Liver (tissue), 9 donors: ENCODE results near the gene TRAPPC12. TPM values are rescaled to one million over a fixed set of nuclear protein-coding genes. Genes with fewer than 3 reads are reported as not detected.

ENCODE experiments used
- DNase-seq: peaks from one replicate; pipeline ENCODE4 v3.0.0-alpha.2; 2017; ENCODE audit warnings: low spot score
- H3K27ac ChIP-seq, 2 donors: one replicate each; pipeline ENCODE4 v1.7.0; 2013; ENCODE audit warnings: inconsistent platforms in 2 of 2, low read length in 2 of 2, control low read depth in 1 of 2, low read depth in 1 of 2, mild to moderate bottlenecking in 1 of 2
- H3K27me3 ChIP-seq, 4 donors: one replicate each; pipeline versions ENCODE4 v1.6.1 to v1.7.0; 2013; ENCODE audit warnings: low read length in 3 of 4, inconsistent platforms in 1 of 4, mild to moderate bottlenecking in 1 of 4, moderate library complexity in 1 of 4; ENCODE audit not compliant: control insufficient read depth in 4 of 4, insufficient read depth in 4 of 4
- H3K36me3 ChIP-seq, 4 donors: one replicate each; pipeline versions ENCODE4 v1.6.1 to v1.7.0; 2013; ENCODE audit warnings: low read length in 3 of 4, mild to moderate bottlenecking in 3 of 4, low read depth in 1 of 4, moderate library complexity in 1 of 4; ENCODE audit not compliant: control insufficient read depth in 4 of 4, insufficient read depth in 3 of 4
- H3K4me1 ChIP-seq, 4 donors: one replicate each; pipeline versions ENCODE4 v1.6.1 to v1.7.0; 2013; ENCODE audit warnings: low read length in 3 of 4, mild to moderate bottlenecking in 3 of 4, moderate library complexity in 1 of 4; ENCODE audit not compliant: control insufficient read depth in 4 of 4, insufficient read depth in 4 of 4
- H3K4me3 ChIP-seq, 3 donors: one replicate each; pipeline versions ENCODE4 v1.6.1 to v1.7.0; 2013; ENCODE audit warnings: low read length in 3 of 3, control low read depth in 1 of 3, low read depth in 1 of 3, mild to moderate bottlenecking in 1 of 3
- H3K9ac ChIP-seq, 2 donors: one replicate each; pipeline ENCODE4 v1.7.0; 2013; ENCODE audit warnings: low read length in 2 of 2, mild to moderate bottlenecking in 2 of 2, moderate library complexity in 2 of 2, control low read depth in 1 of 2, low read depth in 1 of 2
- H3K9me3 ChIP-seq, 4 donors: one replicate each; pipeline versions ENCODE4 v1.6.1 to v1.7.0; 2013; ENCODE audit warnings: low read length in 3 of 4; ENCODE audit not compliant: control insufficient read depth in 4 of 4
- CTCF ChIP-seq: fragments of 150-350 bp; IDR thresholded peaks from 2 replicates; pipeline ENCODE4 v1.5.1; 2017; ENCODE audit warnings: improper control_type of control experiment, low read depth, low read length; ENCODE audit not compliant: missing input control
- EGR1 ChIP-seq, 2 donors: IDR thresholded peaks; 2 replicates each; pipeline ENCODE4 v1.6.1; 2016 to 2018; ENCODE audit warnings: antibody characterized with exemption in 2 of 2, low read depth in 2 of 2
- FOXA1 ChIP-seq: IDR thresholded peaks from 2 replicates; pipeline ENCODE4 v1.6.1; 2016; ENCODE audit warnings: antibody characterized with exemption
- FOXA2 ChIP-seq: IDR thresholded peaks from 2 replicates; pipeline ENCODE4 v1.6.1; 2016; ENCODE audit warnings: antibody characterized with exemption
- GABPA ChIP-seq, 2 donors: IDR thresholded peaks in 1 of 2; conservative IDR thresholded peaks in 1 of 2; 2 replicates each; pipeline ENCODE4 v1.6.1; 2016; ENCODE audit warnings: antibody characterized with exemption in 2 of 2, mild to moderate bottlenecking in 1 of 2, moderate library complexity in 1 of 2
- HNF4A ChIP-seq, 2 donors: conservative IDR thresholded peaks; 2 replicates each; pipeline ENCODE4 v1.6.1; 2016; ENCODE audit warnings: antibody characterized with exemption in 2 of 2, mild to moderate bottlenecking in 2 of 2
- HNF4G ChIP-seq: IDR thresholded peaks from 2 replicates; pipeline ENCODE4 v1.6.1; 2016; ENCODE audit warnings: antibody characterized with exemption
- JUND ChIP-seq, 2 donors: IDR thresholded peaks; 2 replicates each; pipeline ENCODE4 v1.6.1; 2016; ENCODE audit warnings: antibody characterized with exemption in 2 of 2
- NR2F2 ChIP-seq: IDR thresholded peaks from 2 replicates; pipeline ENCODE4 v1.6.1; 2016; ENCODE audit warnings: antibody characterized with exemption
- RAD21 ChIP-seq, 2 donors: IDR thresholded peaks; 2 replicates each; pipeline ENCODE4 v1.6.1; 2016; ENCODE audit warnings: antibody characterized with exemption in 2 of 2, mild to moderate bottlenecking in 2 of 2
- REST ChIP-seq: IDR thresholded peaks from 2 replicates; pipeline ENCODE4 v1.6.1; 2016; ENCODE audit warnings: antibody characterized with exemption, mild to moderate bottlenecking
- RXRA ChIP-seq, 2 donors: IDR thresholded peaks; 2 replicates each; pipeline ENCODE4 v1.6.1; 2017 to 2018; ENCODE audit warnings: antibody characterized with exemption in 2 of 2, mild to moderate bottlenecking in 1 of 2
- SP1 ChIP-seq: IDR thresholded peaks from 2 replicates; pipeline ENCODE4 v1.6.1; 2018; ENCODE audit warnings: antibody characterized with exemption, mild to moderate bottlenecking
- TAF1 ChIP-seq: conservative IDR thresholded peaks from 2 replicates; pipeline ENCODE4 v1.6.1; 2016; ENCODE audit warnings: antibody characterized with exemption, mild to moderate bottlenecking
- YY1 ChIP-seq: IDR thresholded peaks from 2 replicates; pipeline ENCODE4 v1.6.1; 2016; ENCODE audit warnings: antibody characterized with exemption, mild to moderate bottlenecking
- WGBS: extraction: QIAGEN DNeasy Blood & Tissue Kit; methylation state at CpG from one replicate; pipeline ENCODE4 v1.1.7; 2013; 5-methylcytosine and 5-hydroxymethylcytosine counted together
- polyA plus RNA-seq, 2 donors: library from polyadenylated mRNA; stranded (reverse) in 1 of 2; unstranded in 1 of 2; fragments of 200-250 nt in 1 of 2; fragments of >200 nt in 1 of 2; fragmentation: Nextera tagmentation in 1 of 2; extraction: Ambion mirVana in 1 of 2; gene quantifications; one replicate each; pipeline versions ENCODE4 v1.2.1 to v1.2.3, GENCODE V29; 2013 to 2015
- total RNA-seq, 2 donors: library from RNA; depleted of rRNA; stranded (reverse); fragments of >200 nt; gene quantifications; one replicate each; pipeline ENCODE4 v1.2.3, GENCODE V29; 2014
- TF ChIP-seq, protein P1 (sequence below): IDR thresholded peaks from 2 replicates; pipeline ENCODE4 v1.6.1; 2016; ENCODE audit warnings: antibody characterized with exemption
- TF ChIP-seq, protein P2 (sequence below): IDR thresholded peaks from 2 replicates; pipeline ENCODE4 v1.6.1; 2016; ENCODE audit warnings: antibody characterized with exemption
- TF ChIP-seq, protein P3 (sequence below): IDR thresholded peaks from 2 replicates; pipeline ENCODE4 v1.6.1; 2016; ENCODE audit warnings: antibody characterized with exemption
- donor health status: healthy.
- donor health status: healthy.
- donor health status: healthy.
- donor health status: healthy.
- donor health status: healthy.

TRAPPC12 gene
- total and polyA plus RNA-seq, 4 donors: 30.2 to 60.9 (median 39.7) TPM

DNA sequence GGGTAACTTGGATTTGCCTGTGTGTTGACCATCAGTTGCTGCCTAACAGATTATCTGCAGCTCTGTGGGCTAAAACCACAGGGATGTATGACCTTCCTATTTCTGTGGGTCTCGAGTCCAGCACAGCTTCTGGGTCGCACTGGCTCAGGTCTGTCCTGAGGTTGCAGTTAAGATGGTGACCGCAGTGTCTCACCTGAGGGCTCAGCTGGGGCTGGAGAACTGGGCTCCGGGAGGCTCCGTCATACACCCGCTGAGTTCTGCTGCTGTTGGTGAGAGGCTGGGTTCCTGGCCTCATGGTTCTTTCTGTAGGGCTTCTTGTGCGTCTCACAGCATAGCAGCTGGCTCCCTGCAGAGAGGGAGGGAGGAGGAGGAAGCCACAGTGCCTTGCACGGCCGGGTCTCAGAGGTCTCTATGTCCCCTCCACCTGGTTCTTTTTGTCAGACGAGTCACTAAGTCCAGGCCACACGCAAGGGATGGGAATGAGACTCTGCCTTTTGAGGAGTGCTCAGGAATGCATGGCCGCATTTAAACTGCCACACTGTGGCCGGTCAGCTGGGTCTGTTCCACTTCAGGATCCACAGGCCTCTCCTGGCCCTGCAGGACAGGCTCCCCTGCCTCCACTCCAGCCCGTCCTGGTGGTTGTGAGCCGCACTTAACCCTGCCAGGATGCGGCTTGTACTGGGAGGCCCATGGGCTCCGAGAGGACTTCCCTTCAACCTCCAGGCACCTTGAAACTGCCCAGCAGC, 72.6 kb downstream of the TRAPPC12 start:
- TF ChIP-seq, protein P1, sequence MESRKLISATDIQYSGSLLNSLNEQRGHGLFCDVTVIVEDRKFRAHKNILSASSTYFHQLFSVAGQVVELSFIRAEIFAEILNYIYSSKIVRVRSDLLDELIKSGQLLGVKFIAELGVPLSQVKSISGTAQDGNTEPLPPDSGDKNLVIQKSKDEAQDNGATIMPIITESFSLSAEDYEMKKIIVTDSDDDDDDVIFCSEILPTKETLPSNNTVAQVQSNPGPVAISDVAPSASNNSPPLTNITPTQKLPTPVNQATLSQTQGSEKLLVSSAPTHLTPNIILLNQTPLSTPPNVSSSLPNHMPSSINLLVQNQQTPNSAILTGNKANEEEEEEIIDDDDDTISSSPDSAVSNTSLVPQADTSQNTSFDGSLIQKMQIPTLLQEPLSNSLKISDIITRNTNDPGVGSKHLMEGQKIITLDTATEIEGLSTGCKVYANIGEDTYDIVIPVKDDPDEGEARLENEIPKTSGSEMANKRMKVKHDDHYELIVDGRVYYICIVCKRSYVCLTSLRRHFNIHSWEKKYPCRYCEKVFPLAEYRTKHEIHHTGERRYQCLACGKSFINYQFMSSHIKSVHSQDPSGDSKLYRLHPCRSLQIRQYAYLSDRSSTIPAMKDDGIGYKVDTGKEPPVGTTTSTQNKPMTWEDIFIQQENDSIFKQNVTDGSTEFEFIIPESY: no peak
- TF ChIP-seq HNF4G (no peak), GABPA (IDR thresholded peaks at IDR 0.05 in 1 of 2, conservative IDR thresholded peaks at IDR 0.05 in 1 of 2) (no peak), JUND (IDR thresholded peaks at IDR 0.05) (no peak), HNF4A (conservative IDR thresholded peaks at IDR 0.05) (no peak), SP1 (no peak), FOXA2 (no peak), RAD21 (IDR thresholded peaks at IDR 0.05) (no peak), EGR1 (IDR thresholded peaks at IDR 0.05; ENCODE audit: low read depth in 2 of 2) (no peak), RXRA (IDR thresholded peaks at IDR 0.05) (no peak), YY1 (no peak), TAF1 (no peak), FOXA1 (no peak), REST (no peak), NR2F2 (no peak), CTCF (no peak)
- TF ChIP-seq, protein P2, sequence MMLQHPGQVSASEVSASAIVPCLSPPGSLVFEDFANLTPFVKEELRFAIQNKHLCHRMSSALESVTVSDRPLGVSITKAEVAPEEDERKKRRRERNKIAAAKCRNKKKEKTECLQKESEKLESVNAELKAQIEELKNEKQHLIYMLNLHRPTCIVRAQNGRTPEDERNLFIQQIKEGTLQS: no peak
- TF ChIP-seq, protein P3, sequence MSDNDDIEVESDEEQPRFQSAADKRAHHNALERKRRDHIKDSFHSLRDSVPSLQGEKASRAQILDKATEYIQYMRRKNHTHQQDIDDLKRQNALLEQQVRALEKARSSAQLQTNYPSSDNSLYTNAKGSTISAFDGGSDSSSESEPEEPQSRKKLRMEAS: no peak
- Histone ChIP-seq H3K27ac (no peak overlapping the region), H3K36me3 (peaks cover 2 to 49% (median 14%) of the 10 kb centered on the region in 4 donors), H3K4me3 (no peak overlapping the region), H3K9me3 (no peaks in the 10 kb centered on the region), H3K27me3 (no peaks in the 10 kb centered on the region), H3K4me1 (no peaks in the 10 kb centered on the region), H3K9ac (no peak overlapping the region)
- WGBS: 97% methylated on average over 17 of the region's 17 CpGs
- no peak for DNase-seq
